Activated CD4-positive, alpha-beta T cell treated with anti-CD3 and anti-CD28 coated beads, Interleukin-2, amount 50 U/mL, for 48 hours (primary cell): ENCODE measurements around the gene GFY.
A peak's percentile ranks its signal among the peaks of the same experiment; 100 is the strongest.

Source experiments
- DNase-seq, 2 experiments: peaks; one replicate each; pipeline ENCODE4 v3.0.0-alpha.2; 2020

GFY gene

DNA sequence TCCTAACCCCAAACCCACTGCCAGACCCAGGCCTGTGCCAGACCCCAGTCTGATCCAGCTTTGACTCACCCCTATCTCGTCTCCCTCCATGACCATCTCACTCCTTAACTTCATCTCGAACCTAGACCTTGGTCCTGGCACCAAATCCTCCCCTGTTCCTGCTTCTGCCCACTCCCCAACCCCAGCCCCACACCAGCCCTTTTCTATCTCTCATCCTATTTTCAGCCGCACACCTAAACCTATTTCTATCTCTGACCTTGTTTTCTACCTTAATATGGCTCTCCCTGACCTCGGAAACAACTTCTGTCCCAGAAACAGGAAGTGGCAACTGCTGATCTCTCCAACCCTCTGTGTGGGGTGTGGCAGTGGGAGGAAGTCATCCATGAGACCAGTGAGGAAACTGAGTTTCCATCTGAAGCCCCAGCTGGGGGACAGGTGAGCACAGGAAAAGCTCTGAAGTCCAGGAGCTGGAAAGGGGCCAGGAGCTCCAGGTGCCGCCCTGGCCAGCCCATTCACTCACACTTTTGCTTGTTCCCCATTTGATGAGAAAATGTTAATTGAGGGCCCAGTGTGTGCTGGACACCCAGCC is 15.7 kb upstream of the GFY start:
- DNase-seq: peak in 1 of 2 experiments; percentile 35

DNA sequence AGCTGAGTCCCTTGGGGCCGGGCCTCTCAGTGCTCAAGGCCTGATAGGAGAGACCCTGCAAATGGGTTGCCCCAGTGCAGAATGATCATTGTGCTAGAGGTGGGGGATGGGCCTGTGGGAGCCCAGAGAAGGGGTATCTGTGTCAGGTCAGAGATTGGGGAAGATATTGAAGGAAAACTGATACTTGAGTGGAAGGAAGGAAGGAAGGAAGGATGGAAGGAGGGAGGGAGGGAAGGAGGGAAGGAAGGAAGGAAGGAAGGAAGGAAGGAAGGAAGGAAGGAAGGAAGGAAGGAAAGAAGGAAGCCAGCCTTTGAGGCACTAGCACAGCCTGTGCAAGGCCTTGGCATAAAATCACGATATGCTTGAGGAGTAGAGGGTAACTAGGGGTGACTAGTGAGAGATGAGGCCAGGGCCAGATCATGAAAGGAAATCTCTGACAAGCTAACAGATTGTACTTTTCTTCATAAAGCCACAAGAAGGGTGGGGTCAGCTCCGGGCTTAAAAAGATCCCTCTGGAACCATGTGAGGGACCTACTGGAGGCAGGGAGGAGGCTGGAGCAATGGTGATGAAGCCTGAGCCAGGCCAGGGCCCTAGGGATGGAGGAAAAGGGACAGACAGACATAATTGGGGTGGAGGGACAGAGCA is 13.4 kb upstream of the GFY start:
- no peak for DNase-seq

DNA sequence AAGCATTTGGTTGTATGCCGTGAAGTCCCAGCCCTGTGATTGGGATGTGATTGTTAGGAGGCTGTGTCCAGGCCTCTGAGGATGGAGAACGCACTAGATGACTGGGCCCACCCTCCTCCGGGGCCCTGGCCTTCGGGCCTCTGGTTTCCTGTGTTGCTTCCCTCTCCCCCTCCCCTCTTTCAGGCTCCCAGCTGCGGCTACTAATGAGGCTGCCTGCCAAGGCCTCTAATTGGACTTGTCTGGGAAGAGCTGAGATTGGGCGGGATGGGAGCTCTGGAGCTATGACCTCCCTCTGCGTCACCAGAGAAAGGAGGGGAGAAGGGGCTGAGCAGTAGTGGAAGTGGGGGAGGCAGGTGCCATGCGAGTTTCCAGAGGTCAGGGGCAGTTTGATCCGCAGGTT is 11.8 kb upstream of the GFY start:
- DNase-seq: no peak

DNA sequence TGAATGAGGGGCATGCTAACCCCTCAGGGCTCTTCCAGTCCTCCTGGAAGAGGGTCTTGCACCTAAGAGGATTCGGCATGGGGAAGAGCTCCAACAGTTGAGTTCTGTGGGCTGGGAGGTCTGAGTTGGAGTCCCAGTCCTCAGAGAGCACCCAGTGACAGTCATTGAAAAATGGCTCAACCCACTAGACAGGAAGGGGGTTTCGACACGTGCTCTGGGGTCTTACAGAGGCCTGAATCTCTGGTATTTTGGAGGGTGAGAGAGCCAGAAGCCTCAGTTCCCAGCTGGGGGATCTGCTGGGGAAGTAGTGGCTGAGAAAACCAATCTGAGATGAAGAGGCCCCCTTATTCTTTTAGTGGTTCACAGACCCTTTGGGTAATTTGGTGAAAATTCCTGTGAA is 10.9 kb upstream of the GFY start:
- DNase-seq: no peak

DNA sequence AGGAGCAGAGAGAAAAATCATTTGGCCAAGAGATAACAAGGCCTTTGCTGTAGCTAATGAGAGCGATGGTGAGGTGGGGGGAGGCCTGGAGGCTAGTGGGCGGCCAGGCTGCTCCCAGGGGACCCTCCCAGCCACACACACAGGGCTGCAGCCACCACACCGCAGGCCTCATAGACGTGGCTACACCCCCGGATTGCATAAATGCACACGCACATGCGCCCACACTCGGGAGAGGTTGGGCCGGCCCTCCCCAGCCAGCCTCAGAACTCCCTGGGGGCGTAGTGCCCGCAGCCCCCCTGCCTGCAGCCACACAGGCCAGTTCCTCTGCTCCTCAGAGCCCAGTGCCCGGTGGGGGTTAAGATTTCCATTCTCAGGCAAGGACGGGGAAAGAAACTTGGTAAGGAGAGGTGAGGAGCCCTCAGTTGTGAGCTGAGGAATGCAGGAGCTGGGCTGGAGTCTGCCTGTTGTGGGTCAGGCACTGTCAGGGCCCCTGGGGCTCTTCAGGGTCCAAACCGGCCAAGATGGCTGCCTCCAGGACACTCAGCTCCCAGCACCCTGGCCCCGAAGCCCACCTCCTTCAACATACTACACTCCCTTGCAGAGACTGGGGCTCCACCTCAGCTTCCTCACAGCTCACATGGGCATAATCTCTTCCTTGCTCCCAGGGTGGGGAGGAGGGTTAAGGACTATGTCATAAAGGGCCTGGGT is 9.9 kb upstream of the GFY start:
- DNase-seq: no peak

DNA sequence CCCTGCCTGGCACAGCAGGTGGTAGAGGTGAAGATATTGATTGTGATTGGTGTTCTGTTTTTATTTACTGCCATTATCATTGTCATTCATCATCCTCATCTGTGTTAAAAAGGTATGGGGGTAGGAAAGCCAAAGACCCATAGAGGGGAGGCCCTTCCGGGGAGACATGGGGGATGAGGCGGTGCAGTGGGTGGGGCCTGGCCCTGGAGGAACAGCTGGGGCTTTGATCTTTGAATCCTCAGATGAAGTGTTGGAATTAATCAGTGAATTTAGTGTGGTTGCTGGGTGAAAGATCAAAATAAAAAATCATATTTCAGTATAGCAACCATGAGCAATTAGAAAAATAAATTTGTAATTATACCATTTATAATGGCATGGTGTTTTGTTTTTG is 9.4 kb upstream of the GFY start:
- DNase-seq: no peak

DNA sequence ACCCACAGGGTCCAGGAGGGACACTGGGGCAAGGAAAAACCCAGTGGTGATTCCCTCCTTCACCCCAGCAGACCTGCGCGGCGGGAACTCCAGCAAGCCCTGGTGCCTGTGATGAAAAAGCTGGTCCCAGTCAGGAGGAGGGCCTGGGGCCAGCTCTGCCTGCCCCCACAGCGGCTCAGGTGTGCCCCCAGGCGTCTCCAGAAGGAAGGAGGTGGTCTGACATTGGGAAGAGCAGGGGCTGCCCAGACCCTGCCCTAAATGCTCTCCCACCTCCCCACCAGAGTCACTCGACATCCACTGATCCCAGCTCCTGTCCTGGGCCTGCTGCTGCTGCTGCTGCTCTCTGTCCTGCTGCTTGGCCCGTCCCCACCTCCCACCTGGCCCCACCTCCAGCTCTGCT is 8.1 kb upstream of the GFY start:
- no peak for DNase-seq

DNA sequence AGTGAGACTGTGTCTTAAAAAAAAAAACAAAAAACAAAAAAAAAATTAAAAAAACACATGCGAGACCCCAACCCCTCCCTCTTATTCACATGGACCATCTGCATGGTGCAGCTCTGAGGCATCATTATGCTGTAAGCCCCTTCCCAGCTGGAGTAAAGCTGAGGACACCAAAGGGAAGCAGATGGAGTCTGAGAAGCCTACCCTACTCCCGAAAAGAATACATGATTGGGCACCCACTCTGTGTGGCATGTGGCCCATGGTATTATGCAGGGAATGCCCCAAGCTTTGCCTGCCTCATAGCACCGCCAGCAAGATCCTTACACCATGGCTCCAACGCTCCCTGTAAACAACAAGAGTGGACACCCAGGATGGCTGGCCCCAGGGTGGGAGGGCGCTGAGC is 6.7 kb upstream of the GFY start:
- no peak for DNase-seq

DNA sequence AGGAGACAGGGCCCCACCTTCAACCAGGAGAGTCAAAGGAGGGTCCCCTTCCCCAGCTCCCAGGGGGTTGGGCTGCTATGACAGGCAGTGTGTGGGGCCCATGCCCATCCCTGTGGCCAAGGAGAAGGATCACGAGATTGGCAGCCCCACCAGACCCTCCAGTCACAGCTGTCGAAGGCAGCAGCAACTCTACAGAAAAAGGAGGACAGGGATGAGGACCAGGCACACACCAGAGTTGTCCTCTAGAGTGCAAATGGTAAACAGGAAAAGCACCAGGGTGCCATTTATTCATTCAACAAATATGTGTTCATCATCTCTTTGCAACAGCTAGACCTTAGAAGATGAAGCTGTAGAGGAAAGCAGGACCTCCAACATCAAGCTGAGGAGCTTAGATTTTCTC is 6.0 kb upstream of the GFY start:
- no peak for DNase-seq

DNA sequence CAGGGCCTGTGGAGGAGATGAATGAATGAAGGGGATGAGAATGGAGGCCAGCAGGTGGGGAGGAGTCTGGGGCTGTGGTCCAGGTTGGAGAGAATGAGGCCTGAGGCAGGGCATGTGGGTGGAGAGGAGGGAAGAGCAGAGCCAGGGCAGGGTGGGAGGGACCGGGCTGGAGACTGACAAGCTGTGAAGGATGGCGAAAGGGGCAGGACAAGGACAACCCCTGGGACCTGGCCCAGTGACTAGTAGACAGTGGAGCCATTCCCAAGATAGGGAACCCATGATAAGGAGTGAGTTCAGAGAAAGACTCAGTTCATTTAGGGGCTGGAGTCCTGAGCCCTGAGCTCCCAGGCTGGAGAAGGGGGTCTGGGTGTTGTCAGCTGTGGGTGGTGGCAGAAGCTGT is 5.0 kb upstream of the GFY start:
- DNase-seq: no peak

DNA sequence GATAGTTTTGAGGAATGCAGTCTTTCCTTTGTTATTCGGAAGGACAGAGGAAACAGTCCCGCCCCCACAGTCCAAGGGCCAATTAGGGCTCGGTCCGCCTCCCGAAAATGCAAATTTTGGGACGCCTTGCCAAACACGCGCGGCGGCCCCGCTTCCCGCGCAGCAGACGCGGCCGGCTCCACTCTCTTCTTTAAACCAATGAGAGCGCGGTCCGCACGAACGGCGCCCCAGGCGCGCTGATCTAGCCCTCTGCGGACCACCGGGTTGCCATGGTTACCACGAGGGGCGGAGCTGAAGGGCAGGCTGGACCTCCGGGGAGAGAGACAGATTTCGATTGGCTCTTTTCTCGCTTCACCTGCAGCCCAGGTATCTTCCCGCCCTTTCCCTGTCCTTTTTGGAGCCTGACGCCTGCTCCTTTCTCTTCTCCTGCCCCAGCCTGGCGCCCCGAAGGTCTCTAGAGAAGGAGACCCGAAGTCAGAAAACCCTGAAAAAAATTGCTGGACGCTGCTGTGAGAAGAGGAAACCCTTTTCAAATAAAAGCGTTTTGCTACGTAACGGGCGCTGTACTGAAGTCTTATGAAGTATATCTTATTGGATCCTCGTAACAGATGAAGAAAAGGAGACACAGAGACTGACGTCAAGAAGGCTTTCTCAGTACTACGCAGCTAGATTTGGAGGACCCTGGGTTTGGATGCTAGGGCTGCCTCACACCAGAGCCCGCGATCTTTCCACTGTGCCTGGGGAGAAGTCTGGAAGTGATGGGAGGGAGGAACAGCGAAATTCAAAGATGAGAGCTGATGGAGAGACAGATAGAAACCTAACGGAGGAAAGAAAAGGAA is 3.9 kb upstream of the GFY start:
- peak; percentile 63 to 67 for DNase-seq

DNA sequence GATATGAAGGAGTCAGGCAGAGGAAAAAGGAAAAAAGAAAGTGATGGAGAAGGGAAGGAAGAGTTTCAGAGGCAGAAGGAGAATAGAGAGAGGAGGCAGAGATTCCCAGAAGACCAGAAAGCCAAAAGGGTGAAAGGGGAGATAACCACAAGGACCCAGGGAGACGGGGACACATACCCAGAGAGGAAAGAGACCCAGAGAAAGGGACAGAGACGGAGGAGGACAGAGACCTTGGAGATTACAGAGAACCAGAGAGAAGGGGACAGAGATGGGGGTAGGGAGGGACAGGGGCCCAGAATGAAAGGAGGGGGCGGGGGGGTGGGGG is 3.3 kb upstream of the GFY start:
- no peak for DNase-seq

DNA sequence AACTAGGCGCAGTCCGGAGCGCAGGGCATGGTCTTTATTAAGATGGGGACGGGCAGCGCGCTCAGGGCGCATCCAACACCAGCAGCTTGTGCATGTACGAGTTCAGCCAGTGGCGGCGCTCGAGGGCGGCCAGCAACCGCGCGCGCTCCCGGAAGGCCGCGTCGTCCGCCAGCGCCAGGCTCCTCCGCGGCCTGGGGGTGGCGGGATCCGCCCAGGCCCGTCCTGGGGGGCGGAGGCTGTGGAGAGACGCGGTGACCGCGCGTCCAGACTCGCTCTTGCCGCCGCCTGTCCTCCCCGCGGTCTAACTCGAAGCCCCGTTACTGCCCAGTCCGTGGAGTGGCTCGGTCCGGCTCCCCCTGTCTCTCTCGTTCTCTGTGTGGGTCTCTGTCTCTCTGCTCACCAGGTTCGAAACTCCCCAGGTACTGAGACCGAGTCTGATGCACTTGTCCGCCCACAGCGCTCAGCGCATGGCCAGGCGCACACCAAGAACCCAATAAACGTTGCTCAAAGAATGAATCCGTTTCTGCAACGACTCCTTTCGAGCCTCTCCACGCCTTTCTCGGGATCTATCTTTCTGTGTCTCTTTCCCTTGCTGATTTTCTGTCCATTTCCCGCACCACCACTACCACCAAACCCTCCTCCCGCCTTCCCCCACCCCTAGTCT is 2.6 kb upstream of the GFY start:
- peak; percentile 60 to 64 for DNase-seq

DNA sequence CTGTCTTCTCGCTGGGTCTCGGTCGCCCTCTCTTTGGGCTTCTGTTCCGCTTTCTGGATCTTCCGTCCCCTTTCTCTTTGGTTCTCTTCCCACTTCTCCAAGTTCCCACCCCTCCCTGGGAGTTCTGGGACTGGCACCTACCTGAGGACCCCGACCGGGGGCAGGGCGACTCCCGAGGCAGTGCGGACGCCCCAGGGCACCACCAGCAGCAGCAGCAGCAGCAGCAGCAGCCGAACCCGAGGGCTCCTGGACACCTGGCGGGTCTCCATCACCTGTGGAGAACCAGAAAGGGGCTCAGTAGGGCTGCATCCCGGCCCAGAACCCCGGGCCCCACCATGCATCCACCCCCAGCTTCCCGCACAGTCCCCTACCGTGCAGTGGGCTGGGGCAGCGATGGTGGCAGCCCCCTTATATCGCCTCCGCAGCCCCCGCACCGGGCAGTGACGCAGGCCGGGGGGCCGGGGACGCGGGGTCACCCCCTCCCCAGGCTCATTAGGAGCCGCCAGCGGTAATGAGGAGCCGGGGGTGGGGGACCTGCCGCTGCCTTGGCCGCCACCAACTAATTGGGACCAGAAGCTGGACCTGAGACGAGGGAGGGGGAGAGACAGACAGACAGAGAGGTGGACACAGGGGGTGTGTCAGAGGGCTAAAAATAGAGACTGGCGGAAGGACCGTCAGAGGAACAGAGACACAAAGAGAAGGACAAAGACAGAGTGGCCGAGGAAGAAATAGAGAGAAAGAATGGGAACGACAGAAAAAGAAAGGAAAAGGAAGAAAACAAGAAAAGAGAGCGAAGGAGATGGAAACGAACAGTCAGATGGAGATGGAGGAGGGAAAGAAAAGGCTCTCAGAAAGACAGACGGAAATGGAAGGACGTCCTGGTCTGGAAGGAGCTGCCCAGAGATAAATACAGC is 1.9 kb upstream of the GFY start, which contains the start of gene PTH2:
Gene PTH2 (minus strand): TSS at position 371 of the 914 bp plus-strand sequence. CDS start 102 bp downstream, at position 269.
- DNase-seq: no peak

DNA sequence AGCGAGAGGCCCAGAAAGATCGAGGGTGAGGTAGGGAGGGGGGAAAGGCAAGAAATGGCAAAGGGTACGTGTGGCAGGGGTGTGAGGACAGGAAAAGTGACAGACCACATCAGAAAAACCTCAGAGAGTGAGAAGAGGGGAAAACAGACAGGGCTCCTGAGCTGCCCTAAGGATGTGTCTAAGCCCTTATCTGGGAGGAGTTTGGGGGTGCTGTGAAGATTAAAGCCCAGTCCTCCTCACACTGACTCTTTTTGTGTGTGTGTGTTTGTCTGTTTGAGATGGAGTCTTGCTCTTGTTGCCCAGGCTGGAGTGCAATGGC is 1.2 kb upstream of the GFY start:
- DNase-seq: no peak

DNA sequence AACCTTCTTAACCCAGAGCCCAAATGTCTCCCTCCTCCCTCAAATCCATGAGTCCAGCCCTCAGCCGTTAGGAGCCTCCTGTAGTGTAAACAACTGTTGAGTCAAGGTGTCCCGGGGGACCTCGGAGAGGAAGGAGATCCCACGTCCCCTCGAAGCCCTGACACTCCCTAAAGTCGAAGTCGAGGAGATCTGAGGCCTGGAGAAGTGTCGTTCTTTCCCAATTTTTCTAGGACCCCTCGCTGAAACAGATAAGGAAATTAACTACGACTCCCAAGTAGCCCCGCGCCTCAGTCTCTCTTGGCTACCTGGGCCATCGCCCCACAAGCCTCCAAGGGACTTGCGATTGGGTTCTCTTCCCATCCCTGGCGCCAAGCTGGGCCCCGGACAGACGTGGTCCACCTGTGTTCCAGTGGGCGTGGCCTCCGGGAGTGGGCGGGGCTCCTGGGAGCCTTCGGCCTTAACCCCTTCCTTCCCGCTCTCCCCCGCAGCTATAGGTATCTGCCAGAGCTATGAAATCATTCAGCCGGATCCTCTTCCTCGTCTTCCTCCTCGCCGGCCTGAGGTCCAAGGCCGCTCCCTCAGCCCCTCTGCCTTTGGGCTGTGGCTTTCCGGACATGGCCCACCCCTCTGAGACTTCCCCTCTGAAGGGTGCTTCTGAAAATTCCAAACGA is 869 bp downstream of the GFY start:
- DNase-seq: peak; percentile 51 to 56

DNA sequence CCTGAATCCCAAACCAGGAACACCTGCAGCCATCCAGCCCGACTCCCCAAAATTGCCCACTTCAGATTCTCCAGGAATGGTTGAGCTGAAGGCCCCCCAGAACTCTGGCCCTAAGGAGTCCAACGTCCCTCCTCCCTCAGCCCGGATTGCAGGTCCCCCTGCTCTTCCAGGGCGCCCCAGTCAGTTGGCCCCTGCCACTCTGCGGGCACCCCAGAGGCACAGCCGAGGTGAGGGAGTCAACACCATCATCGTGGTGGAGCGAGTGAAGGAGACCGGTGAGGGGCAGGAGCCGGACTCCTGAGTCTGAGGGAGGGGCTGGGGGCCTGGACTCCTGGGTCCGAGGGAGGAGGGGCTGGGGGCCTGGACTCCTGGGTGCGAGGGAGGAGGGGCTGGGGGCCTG is 2.2 kb downstream of the GFY start:
- DNase-seq: no peak

DNA sequence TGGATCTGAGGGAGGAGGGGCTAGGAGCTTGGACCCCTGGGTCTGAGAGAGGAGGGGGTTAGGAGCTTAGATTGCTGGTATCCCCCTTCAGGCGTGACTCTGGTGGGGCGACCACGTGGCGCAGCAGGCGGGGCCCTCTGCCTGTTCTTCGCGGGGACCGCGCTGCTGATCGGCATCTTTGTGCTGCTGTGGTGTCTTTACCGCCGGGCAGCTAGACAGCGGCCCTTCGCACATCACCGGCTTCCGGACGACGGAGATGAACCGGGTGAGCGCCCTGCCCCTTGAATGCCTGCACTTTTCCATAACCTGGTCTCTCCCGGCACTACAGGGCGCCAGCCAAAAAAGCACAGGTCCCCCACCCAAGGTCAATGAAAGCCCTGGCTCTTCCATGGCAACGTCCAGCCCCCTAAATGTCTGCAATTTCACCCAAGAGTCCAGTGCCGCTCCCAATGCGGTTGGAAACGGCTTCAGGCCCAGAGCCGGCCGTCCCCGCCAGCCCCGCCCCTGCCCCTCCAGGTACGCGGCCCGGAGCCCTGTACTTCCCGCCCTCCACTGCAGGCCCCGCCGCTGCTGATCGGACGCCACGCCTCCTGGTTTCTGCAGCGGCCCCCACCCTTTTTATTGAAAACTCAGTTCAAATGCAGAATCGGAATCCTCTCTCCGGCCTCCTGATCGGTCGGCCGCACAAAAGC is 2.8 kb downstream of the GFY start:
- peak in 1 of 2 experiments; percentile 37 for DNase-seq

DNA sequence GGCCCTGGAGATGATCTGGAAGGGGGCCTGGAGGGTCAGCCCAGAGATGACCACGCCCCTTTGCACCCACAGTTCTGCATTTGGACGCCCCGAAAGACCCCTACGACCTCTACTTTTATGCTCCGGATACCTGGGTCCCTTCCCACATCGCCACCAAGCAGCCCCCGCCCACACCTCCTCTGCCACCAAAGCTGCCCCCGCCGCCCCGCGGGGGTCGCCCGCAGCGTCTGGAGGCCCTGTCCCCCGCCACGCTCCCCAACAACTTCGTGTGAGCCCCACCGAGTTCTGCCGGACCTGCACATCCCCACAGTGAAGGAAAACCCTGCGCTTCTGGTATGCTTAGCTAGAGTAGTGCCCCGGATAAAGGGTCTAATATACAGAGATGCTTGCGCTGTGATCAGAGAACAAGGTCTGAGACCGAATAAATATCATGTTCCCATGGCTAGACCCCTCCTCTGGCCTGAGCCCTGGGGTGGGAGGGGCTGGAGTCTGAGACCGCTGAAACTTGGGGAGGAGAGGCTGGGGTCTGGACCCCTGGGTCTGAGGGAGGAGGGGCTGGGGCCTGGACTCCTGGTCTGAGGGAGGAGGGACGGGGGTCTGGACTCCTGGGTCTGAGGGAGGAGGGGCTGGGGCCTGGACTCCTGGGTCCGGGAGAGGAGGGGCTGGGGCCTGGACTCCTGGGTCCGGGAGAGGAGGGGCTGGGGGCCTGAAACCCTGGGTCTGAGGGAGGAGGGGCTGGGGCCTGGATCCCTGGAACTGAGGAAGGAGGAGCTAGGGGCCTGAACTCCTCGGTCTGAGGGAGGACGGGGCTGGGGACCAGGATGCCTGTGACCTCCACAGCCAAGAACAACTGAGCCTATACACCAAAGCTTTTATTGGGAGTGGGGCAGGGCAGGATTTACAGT is 3.6 kb downstream of the GFY start:
- DNase-seq: no peak

DNA sequence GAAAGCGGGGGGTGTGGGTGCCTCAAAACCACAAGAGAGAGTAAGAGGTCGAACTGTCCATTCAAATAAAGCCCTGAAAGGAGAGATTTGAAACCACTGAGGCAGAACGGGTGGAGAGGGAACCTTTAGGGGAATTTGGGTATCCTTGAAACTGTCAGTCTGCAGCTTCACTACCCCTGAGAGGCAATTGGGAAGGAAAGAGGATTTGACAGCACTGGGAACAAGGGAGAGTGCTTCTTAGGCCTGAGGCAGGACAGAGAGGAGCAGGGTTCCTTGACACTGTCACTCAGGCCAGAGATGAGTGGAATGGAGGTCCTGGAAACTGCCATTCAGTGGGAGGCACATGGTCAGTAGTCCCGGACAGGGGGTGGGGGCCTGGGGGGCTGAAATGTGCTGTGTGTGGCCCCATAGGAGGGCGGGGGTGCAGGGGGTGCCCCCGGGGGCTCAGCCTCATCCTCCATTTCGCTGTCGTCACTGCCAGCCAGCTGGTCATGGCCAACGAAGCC is 5.0 kb downstream of the GFY start:
- no peak for DNase-seq
